ENCODE measurements around the gene ADCY7.

The ADCY7 gene

DNA sequence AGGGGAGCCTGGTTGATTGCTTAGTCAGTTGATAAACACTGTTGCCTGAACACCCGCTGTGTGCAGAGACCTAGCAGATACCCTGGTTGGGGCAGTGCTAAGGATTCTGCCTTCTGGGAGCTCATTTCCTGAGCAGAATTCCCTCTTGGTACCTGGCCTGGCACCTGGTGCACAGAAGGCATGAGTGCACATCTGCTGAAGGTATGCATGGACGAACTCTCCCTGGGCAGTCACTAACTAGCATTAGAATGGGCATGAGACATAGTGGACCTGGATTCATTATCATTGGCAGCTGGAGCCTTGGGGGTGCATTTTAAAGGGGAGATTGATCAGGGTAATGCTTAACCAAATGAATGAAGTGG is 13.1 kb downstream of the ADCY7 start:
- no peak for DNase-seq (ENCODE audit: low read depth in 4 of 4, low spot score in 1 of 4)

DNA sequence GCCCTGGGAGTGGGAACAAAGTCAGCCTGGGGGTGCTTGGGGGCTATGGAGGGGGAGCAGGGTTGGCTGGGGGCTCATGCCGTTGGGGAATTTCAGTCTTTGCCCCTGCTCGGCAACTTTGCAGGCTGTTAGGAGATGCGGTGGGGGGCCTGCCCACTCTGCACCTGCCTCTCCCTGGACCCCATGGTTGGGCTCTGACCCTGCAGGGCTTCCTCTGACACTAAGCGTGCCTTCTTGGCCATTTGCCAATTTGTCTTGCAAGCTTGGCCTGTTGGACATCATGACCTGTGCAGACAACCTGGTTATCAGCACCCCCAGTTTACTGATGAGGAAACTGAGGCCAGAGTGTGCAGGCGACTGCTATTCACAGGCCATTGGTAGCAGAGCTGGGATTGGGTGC is 14.6 kb downstream of the ADCY7 start:
- no peak for DNase-seq (ENCODE audit: low read depth in 4 of 4, low spot score in 1 of 4)

DNA sequence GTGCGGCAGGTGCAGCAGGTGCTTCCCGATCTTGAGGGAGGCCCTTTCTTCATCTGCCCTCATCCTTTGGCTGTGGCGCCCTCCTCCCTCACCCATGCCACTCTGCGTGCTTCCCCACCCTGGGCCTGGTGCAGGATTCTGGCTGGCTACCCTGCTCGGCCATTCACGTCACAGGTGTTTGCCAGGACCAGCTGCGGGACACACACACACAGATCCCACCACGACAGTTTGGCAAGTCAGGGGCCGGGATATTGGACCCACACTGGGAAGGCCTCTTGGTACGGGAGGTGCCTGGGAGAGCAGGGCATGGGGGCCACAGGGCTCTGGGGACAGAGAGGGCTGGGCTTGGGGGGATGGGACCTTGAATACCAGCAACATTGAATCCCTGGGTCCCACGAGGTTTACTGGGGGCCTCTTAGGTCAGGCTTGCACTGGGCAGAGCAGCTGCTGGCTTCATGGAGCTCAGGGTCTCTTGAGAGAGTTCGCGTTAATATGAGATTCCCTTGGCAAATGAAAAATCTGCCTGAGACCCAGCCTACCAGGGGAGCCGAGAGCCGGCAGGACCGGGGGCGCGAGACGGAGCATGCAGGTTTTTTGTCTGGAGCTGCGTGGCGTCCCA is 15.1 kb downstream of the ADCY7 start:
- no peak for DNase-seq (ENCODE audit: low read depth in 4 of 4, low spot score in 1 of 4)

DNA sequence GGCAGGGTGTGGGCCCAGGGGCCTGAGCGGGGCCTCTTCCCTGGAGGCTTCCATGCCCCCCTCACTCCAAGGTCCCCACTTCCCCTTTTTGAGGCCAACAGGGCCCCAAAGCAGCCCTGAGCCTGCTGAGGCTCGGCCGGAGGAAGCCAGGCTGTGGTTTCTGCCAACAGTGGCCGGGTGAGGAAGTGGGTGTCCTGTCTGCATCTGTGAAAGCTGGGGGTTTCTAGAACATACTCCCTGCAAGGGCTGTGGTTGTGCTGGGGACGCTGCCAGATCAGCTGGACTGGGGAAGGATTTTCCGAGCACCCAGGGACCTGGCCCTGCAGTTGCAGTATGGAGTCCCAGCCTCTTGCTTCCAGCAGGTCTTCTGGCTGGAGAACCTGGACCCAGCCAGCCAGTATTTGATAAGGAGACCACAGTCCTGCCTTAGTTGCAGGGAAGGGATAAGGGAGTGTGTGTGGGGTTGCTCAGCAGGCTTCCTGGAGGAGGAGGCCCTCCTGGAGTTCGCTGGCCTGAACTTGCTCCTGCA is 15.7 kb downstream of the ADCY7 start:
- no peak for DNase-seq (ENCODE audit: low read depth in 4 of 4, low spot score in 1 of 4)

DNA sequence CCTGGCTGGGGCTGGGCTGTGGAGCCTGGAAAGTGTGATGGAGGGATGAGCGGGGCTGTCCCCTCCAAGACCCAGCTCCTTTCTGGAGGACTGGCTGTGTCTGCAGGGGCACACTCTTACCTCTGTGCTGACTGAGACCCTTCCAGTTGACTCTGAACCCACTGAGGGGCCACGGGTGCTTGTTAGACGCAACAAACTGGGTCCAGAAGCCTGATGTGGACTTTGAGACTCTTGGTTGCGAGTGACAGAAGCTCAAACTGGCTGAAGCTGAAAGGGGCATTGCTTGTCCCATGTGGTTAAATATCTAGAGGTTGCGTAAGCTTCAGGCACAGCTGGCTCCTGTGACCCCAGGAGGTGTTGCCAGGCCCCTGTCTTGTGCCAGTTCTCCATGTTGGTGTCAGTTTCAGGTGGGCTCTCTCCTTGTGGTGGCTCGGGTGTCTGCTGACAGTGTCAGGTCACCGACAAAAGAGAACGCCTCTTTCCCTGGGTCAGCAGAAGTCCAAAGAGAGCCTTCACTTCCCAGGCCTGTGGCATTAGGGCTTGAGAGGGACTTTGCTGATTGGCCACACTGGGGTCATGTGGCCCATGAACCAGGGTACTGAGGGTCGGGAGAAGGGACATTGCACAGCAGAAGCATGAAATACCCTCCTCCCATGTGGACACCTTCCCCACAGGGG is 16.7 kb downstream of the ADCY7 start:
- no peak for DNase-seq (ENCODE audit: low read depth in 4 of 4, low spot score in 1 of 4)

DNA sequence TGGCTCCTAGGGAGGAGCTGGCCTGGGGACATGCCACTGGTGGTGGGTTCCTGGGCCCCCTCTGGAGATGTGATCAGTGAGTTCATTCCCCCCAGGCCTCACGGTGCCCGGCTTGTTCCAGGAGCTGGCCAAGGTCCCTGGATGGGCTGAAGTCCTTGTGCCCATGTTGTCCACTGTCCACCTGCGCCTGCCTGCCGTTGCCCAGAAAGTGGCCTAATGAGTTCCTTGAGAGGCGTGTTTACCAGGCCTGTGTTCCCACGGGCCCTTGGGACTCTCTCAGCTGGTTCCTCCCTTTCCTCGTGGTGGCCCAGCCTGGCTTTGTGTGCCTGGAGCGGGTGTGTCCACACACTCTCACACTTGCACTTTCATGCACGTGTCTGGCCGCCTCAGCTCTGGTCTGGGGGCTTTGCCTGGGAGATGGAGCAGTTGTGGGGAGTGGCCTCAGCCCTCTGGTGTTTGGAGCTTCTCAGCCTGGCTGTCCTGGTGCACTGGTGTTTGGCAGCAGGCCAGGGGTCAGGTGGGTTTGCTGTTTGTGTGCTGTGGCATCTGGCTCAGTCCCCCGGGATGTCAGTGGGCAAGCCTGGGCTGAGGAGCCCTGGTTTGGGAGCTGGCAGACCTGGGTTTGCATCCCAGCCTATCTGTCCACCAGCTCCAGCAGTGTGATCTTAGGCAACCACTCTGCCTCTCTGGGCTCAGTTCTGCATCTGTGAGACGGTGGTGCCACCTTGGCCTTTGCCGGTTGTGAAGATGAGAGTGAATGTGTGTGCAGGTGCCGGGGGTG is 18.0 kb downstream of the ADCY7 start:
- no peak for DNase-seq (ENCODE audit: low read depth in 4 of 4, low spot score in 1 of 4)

DNA sequence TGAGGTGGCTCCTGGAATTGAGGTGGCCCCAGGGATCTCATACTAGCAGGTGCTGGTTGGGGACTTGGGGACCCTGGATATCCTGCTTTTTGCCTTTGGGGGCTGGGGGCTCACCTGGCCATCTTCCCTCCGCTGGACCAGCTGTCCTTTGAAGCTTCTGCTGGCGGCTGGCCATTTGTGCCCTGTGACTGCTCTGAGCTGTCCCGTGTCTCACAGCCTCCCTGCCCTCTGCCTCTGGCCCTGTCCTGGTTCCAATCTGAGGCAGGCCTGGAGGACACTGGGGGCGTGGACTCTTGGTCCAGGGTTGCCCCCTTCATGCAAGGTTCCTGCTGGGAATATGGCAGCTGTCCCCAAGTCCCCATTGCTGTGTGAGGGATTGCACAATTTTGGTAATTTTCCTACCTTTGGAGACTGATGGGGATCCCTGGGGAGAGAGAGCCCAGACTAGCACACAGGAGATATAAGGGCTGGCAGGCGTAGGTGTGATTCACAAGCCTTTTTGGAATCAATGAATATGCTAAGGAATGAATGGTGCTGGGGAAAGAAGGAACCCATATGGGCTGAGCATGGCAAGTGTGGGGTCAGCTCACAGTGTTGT is 19.2 kb downstream of the ADCY7 start:
- no peak for DNase-seq (ENCODE audit: low read depth in 4 of 4, low spot score in 1 of 4)

DNA sequence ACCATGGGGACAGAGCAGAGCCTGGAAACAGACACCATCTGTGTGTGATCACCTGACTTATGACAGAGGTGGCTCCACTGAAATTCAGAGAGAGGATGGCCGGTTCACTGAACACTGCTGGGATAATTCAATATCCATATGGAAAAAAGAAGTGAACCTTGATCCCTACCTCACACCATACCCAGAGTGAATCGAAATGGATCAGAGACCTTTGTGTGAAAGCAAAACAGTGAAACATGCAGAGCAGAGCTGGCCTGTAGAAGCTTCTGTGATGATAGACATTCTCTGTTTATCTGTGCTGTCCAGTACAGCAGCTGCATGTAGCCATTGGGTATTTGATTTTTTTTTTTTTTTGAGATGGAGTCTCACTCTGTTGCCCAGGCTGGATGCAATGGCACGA is 20.3 kb downstream of the ADCY7 start:
- DNase-seq (ENCODE audit: low read depth in 4 of 4, low spot score in 1 of 4): no peak

DNA sequence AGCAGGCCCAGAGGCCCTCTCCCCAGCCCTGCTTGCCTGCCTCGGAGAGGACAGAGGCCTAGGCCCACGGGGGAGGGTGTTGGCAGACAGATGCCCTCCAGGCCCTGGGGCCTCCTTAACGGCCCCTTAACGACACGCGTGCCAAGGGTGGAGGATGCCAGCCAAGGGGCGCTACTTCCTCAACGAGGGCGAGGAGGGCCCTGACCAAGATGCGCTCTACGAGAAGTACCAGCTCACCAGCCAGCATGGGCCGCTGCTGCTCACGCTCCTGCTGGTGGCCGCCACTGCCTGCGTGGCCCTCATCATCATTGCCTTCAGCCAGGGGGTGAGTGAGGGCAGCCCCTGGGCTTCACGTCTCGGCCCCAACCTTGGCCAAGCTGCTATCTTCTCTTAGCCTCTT is 21.7 kb downstream of the ADCY7 start:
- DNase-seq (ENCODE audit: low read depth in 4 of 4, low spot score in 1 of 4): no peak

DNA sequence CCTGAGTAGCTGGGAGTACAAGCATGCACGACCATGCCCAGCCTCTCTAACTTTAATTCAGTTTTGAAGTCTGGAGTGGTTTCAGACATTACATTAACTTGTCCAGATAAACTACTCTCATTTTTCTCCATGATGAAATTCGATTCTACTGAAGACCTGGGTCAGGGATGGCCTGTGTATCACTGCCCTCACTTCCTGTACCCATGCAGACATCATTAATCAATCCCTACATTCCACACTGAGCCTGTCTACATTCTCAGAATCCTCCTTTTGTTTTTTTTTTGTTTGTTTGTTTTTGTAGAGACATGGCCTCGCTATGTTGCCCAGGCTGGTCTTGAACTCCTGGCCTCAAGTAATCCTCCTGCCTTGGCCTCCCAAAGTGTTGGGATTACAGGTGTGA is 22.6 kb downstream of the ADCY7 start:
- no peak for DNase-seq (ENCODE audit: low read depth in 4 of 4, low spot score in 1 of 4)

DNA sequence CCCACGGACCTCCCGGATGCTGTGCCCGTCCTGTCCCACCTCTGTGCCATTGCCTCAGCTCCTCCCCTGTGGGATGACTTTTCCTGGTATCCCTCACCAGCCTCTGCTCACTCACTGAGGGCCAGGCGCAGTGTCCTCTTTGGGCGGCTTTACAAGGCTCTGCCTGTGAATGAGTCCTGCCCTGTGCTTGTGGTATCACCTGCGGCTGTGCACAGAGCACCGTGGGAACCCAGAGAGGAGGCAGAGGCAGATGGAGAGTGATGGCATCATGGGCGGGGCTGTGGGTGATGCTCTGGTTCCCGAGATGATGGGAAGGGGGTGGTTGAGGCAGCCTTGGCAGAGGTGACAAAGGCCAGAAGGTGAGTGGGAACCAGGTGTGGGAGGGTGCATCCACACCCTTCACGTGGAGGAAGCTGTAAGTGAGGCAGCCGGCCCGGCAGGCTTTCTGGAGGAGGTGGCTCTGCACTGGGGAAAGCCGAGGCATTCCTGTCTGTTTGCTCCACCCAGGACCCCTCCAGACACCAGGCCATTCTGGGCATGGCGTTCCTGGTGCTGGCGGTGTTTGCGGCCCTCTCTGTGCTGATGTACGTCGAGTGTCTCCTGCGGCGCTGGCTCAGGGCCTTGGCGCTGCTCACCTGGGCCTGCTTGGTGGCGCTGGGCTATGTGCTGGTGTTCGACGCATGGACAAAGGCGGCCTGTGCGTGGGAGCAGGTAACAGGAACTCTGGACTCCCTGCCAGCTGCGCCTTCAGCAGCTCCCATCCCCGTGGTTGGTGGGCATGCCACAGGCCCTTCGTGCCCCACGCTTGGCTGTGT is 23.8 kb downstream of the ADCY7 start:
- DNase-seq (ENCODE audit: low read depth in 4 of 4, low spot score in 1 of 4): no peak

DNA sequence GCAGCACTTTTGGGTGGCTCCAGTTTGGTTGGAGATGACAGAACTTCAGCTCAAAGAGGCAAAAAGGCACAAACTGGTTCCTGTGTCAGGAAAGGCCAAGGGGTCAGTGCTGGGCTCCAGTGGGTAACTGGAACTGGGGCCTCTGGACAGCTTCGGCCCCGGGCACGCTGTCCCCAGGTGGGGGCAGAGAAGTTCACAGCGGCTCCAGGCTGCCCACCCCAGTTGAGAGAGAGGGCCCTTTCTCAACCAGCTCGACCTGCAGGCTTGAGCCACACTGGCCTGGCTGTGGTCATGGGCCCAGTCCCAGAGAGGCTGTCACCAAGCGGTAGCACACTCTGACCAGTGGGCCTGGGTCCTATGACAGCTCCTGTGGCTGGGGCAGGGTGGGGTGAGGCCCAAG is 24.5 kb downstream of the ADCY7 start:
- DNase-seq (ENCODE audit: low read depth in 4 of 4, low spot score in 1 of 4): no peak

DNA sequence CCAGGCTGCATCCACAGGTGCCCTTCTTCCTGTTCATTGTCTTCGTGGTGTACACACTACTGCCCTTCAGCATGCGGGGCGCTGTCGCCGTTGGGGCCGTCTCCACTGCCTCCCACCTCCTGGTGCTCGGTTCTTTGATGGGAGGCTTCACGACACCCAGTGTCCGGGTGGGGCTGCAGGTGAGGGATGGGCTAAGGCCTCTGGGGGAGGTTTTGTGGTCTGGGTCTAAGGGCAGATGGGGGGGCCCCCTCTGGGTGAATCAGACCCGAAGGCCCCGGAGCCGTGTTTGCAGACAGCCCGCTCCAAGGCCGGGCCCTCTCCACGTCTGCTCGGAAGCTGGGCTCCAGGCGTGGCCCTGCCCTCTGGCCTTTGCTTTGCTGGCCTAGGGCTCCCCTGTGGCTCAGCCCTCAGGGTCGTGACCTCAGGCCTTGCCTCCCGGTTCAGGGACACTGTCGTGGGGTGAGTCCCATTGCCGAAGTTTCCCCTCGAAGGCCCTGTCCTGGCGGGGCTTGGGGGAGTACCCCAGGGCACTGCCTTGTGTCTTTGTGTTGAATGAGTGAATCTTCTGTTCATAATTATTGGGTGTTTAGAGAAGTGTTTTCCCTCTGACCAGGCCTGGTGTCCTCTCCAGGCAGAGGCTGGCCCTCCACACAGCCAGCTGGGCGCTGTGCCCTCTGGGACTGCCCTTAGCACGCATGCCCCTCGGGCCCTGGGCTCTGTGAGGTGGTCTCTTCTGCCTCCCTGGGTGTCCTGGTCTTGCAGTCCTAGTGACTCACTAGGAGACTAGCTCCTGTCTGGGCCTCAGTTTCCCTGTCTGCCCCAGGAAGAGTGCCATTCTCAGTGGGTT is 25.6 kb downstream of the ADCY7 start:
- no peak for DNase-seq (ENCODE audit: low read depth in 4 of 4, low spot score in 1 of 4)

DNA sequence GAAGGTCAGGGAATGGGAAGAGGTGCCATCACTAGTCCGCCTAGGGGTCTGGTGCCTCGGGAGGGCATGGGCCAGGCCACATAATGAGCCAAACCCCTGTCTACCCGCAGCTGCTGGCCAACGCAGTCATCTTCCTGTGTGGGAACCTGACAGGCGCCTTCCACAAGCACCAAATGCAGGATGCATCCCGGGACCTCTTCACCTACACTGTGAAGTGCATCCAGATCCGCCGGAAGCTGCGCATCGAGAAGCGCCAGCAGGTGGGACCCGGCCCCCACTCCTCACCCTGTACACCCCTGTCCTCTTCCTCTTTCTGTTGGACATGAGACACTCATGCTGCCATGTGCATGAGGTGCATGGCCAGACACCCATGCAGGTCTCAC is 26.2 kb downstream of the ADCY7 start:
- DNase-seq (ENCODE audit: low read depth in 4 of 4, low spot score in 1 of 4): no peak

DNA sequence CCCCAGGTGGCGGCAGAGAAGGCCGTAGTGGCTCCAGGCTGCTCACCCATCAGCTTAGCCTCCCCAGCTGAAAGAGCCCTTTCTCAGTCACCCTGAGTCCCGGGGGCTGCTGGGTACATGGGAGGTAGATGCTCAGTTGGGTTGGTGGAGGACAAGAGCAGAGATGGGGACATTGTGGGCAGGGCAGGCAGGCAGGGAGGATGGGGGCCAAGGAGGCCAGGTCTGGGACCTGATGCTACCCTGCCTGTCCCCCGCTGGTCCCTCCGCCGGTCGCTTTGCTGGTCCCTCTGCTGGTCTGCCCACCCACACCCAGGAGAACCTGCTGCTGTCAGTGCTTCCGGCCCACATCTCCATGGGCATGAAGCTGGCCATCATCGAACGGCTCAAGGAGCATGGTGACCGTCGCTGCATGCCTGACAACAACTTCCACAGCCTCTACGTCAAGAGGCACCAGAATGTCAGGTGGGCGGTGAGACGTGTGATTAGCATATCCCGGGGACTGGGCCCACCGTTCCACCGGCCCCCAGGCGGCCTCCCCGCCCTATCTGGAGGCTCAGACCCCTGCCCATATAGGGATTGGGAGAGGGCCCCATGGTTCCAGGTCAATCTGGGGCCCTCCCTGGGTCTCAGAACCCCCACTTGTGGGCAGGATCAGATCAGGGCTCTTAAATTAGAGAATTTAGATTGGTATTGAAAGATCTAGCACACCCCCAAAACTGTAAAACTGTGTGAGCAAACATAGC is 26.9 kb downstream of the ADCY7 start:
- DNase-seq (ENCODE audit: low read depth in 4 of 4, low spot score in 1 of 4): no peak

DNA sequence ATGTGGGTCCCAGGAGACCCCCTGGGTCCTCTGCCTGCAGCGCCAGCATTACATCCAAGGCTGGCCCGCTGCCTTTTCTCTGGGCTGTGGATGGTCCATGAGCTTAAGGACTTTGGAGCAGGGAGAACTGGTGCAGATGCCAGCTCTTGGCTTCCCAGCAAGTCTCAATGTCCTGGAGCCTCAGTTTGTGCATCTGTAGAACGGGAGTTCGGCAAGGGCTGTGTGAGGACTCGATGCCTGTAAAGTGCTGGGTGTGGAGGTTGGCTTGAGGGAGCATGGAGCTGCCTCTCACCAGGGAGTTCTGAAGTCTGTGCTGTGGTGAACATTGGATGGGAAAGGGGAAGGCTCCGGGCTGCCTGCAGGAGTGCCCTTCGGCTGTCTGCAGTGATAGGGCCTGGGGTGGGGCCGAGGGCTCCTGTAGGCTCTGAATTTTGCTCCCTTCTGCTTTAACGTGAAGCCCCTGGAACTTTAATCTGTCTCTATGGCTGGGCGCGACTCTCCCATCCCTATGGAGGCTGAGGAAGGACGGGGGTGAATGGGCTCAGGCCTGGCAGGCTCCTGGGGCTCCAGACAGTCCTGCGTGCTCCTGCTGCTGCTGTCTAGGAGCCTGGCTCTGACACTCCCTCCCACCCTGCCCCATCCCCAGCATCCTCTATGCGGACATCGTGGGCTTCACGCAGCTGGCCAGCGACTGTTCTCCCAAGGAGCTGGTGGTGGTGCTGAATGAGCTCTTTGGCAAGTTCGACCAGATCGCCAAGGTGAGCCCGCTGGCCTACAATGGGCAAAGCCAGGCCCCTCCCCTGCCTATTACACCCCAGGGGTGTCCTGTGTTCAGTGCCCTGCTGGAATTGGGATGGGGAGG is 27.9 kb downstream of the ADCY7 start:
- DNase-seq (ENCODE audit: low read depth in 4 of 4, low spot score in 1 of 4): no peak

DNA sequence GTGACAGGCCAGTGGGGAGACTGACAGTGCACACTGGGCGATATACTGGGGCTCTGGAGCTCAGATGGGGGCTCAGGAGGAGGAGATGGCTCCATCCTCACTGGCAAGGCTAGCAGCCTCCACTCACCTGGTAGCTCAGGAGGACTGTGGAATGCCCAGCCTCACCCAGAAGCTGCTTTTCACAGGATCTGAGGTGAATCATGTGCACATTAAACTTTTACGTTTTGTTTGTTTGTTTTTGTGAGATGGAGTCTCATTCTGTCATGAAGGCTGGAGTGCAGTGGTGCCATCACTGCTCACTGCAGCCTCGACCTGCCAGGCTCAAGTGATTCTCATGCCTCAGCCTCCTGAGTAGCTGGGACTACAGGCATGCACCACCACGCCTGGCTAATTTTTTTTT is 28.6 kb downstream of the ADCY7 start:
- DNase-seq (ENCODE audit: low read depth in 4 of 4, low spot score in 1 of 4): no peak

DNA sequence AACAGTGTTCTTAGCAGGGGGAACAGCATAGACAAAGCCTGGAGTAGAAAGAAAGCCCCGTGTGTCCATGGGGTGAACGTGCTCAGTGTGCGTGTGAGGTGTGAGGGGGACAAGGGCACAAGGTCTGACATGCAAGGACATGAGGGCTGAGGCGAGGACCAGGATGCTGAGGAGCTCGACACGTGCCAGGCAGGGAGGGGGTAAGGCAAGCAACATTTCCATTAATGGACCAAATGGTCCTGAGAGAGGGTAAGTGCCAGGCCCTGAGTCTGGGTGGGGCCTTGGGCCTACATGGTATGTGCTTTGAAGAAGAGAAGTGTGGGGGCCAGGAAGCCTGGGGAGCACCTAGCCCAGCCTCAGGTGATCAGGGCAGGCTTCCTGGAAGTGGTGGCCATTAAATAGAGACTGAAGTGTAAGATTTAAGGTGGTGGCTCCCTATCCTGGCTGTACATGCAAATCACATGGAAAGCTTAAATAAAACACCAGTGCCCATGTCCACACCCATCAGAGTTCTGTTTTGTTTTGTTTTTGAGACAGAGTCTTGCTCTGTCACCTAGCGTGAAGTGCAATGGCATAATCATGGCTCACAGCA is 29.3 kb downstream of the ADCY7 start:
- DNase-seq (ENCODE audit: low read depth in 4 of 4, low spot score in 1 of 4): no peak

Data from stimulated activated CD4-positive, alpha-beta T cell treated with anti-CD3 and anti-CD28 coated beads, Interleukin-1b, Interleukin-23, amount 100 ng/mL, for 24 hours (primary cell).